GM10266 (cell line): Measurements from ENCODE around the gene SPATA2L.

Experiments used
- DNase-seq: peaks from one replicate; pipeline ENCODE4 v3.0.0; 2012; ENCODE audit errors: extremely low spot score
- CTCF ChIP-seq: IDR thresholded peaks from 2 replicates; pipeline ENCODE4 v1.5.1; 2012; ENCODE audit warnings: mild to moderate bottlenecking, low read depth; ENCODE audit not compliant: control insufficient read depth, insufficient read depth; ENCODE audit errors: missing control alignments

SPATA2L gene

DNA sequence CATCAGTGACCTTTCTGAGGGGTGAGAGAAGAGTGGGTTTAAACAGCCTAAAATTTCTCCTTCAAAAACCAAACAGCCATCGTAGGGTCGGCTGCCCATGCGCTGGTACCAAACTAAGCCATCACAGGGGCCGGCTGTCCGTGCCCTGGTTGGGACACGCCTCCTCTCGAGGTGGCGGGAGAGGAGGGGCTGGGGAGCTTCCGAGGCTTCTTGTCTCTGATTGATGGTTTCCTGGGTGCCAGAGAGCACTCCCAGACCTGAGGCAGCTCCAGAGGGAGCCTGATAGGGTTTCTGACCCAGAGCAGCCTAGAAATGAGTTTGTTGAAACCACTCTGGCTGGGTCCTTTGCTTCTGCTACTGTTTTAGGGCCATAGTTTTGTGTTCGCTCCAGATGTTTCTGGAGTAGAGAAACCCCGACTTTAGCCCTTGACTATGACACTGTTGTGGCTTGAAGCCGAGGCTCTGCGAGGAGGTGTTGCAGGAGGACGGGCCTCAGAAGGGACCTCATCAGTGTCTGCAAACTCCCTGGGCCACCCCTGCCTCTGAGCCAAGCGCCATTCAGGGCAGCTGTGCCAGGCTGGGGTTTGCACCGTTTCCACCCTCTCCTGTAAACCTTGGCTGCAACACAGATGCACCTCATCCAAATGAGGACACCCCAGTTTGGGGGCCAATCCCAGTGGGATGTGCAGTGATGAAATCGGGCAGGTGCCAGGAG is 26.1 kb upstream of the SPATA2L start:
- TF ChIP-seq CTCF = no peak

DNA sequence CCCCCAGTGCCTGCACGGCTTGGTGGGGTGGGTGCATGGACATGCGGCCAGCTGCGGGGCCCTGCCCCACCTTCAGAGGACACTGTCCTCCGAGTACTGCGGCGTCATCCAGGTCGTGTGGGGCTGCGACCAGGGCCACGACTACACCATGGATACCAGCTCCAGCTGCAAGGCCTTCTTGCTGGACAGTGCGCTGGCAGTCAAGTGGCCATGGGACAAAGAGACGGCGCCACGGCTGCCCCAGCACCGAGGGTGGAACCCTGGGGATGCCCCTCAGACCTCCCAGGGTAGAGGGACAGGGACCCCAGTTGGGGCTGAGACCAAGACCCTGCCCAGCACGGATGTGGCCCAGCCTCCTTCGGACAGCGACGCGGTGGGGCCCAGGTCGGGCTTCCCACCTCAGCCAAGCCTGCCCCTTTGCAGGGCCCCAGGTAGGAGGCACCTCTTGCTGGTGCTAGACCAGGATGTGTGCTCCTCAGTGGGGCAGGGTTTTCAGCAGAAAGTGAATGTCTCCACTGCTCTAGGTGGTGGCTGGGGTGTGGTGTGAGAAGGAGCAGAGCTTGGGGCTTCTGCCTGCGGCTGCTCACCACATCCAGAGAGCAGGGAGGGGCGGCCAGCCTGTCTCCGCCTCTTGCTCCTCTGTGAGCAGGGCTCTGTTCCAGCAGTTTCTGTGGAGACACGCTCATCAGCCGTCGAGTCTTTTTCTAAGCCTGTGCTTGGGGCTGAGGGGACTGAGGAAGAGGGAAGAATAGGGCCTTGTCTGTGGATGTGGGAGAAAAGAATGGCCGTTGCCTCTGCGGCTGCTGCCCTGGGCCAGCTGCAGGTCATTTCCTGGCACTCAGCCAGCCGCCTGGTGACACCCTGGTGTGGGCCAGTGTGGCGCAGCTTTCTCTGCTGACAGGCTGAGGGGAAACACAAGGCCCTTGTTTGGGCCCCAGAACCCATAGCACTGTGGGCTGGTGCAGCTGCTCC is 22.1 kb upstream of the SPATA2L start:
- no peak for DNase-seq
- no peak for TF ChIP-seq CTCF

More for the DNA sequence above, 26.1 kb upstream of the SPATA2L start:
- no peak for DNase-seq

GRCh38 chr16:89722392-89723278 is 21.1 kb upstream of the SPATA2L start:
- TF ChIP-seq CTCF = no peak
- DNase-seq = peak; percentile 61

- peak; percentile 65 for DNase-seq
- no peak for TF ChIP-seq CTCF
Observed at GRCh38 chr16:89721546-89722391, 20.3 kb upstream of the SPATA2L start.

DNA sequence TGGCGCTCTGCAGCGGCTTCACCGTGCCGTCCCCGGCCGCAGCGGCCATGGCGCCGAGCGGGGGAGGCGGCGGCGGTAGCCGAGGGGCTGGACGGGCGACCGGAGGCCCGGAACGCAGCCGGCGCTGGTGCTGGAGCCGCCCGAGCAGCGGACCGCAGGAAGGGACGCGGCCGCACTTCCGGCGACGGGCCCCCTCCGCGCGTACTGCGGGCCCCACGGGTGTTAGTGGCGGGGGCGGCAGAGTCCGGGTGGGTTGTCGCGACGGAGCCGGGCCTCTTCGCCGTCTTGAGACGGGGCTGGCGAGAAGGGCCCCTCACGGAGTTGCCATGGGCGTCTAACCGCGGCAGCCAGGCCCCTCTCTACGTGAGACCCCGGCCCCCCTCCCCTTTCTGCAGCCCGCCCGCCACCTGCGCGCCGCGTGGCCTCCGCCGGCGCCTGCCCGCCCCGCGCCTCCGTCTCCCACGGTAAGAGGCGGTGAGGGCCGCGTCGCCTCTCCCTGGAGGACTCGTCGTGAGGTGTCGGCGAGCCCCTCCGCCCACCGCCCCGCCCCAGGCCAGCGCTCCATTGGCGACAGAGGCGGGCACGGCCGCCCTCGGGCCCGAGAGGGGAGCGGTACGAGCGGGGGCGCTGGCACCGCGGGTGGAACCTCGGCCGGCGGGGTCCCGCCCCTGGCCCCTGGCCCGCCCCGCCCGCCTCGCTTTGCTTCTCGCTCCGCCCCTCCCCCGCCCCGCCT is 19.5 kb upstream of the SPATA2L start, which contains the start of the genes VPS9D1 and ZNF276:
VPS9D1 (minus strand) TSS at position 86 of the 733 bp plus-strand sequence; CDS start at position 49, 37 bp downstream.
ZNF276 (plus strand) TSS at position 725 of the 733 bp plus-strand sequence. CDS start 104 bp downstream, outside the sequence.
- no peak for TF ChIP-seq CTCF
- DNase-seq = peak; percentile 91
